ENCODE measurements around the gene SETBP1.

Gene SETBP1

DNA sequence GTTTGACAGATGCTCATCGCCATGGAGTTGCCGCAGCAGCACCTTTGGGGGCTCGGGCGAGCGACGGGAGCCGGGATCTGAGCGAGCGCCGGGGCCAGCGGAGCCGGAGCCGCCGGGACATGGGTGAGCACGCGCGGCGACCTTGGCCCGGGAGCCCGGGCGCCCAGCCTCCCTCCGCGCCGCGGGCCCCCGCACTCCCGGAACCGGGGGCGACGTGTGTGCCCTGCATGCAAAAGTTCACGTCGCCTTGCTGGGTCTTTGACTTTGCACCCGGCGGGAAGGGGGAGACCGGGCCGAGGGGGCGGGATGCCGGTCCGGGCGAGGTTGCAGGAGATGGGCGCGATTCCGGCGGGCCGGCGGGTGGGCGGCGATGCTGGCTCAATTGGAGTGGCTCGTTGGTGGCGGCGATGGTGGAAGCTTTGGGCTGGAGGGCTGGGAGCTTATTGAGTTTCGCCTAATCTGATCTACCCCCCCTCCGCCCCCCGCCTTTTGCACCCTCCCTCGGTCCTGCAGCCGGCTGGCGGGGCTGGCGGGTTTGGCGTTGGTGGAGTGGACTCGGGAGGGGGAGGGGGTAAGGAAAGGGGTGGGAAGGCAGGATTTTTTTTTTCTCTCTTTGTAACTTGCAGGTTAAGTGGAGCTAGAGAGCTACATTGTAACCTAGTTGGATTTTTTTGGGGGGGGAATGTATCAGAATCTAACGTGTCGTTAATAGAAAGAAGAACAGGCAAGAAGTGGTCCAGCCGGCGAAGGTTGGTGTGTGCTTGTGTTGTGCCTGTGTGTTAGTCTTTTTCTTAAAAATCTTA, at the start of gene SETBP1:
SETBP1 (plus strand) TSS at position 616 of the 803 bp plus-strand sequence. CDS start 20,459 bp downstream, outside the sequence.
- peak; percentile 57 for ATAC-seq
- TF ChIP-seq, protein P1, sequence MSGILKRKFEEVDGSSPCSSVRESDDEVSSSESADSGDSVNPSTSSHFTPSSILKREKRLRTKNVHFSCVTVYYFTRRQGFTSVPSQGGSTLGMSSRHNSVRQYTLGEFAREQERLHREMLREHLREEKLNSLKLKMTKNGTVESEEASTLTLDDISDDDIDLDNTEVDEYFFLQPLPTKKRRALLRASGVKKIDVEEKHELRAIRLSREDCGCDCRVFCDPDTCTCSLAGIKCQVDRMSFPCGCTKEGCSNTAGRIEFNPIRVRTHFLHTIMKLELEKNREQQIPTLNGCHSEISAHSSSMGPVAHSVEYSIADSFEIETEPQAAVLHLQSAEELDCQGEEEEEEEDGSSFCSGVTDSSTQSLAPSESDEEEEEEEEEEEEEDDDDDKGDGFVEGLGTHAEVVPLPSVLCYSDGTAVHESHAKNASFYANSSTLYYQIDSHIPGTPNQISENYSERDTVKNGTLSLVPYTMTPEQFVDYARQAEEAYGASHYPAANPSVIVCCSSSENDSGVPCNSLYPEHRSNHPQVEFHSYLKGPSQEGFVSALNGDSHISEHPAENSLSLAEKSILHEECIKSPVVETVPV (CRISPR knock-in tag; IDR thresholded peaks at IDR 0.05), result no peak
- TF ChIP-seq, protein P2, sequence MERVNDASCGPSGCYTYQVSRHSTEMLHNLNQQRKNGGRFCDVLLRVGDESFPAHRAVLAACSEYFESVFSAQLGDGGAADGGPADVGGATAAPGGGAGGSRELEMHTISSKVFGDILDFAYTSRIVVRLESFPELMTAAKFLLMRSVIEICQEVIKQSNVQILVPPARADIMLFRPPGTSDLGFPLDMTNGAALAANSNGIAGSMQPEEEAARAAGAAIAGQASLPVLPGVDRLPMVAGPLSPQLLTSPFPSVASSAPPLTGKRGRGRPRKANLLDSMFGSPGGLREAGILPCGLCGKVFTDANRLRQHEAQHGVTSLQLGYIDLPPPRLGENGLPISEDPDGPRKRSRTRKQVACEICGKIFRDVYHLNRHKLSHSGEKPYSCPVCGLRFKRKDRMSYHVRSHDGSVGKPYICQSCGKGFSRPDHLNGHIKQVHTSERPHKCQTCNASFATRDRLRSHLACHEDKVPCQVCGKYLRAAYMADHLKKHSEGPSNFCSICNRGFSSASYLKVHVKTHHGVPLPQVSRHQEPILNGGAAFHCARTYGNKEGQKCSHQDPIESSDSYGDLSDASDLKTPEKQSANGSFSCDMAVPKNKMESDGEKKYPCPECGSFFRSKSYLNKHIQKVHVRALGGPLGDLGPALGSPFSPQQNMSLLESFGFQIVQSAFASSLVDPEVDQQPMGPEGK (CRISPR knock-in tag; IDR thresholded peaks at IDR 0.05; ENCODE audit: borderline replicate concordance), result 0 out of 2 replicates have a peak, but pooled peaks have one; percentile 40

DNA sequence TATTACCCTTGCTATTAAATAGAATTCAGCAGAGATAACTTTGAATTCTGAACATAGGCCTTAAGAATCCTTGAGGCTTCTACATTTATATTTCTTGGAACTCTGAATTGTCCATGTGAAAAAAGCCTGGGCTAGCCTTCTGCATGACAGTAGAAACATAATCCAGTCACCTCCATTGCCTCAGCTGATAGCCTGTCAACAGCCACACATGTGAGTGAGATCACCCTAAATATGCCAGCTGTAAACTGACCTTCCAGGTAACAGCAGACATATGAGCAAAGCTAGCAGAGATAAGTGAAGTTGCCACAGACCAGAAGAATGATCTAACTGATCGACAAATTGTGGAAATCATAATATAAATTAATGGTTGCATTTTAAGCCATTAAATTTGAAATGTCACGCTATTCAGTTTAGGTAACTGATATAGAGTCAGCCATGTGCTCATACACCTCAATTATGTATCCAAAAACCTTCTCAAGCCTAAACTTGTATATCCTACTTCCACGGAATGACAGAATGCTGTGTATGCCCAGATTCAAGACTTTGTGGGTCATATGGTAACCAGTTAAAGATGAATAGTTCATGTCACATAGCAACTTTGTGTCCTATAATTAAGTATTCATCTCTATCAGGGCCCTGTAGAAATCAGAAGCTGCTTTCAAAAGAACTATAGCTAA, 48.1 kb upstream of the SETBP1 start:
- no peak for TF ChIP-seq TOX (CRISPR knock-in tag; IDR thresholded peaks at IDR 0.05; ENCODE audit: borderline replicate concordance)
- TF ChIP-seq ARNTL (CRISPR knock-in tag; IDR thresholded peaks at IDR 0.05; ENCODE audit: borderline replicate concordance, low read depth), result no peak
- no peak for TF ChIP-seq BACH2 (CRISPR knock-in tag; IDR thresholded peaks at IDR 0.05; ENCODE audit: borderline replicate concordance)
- no peak for TF ChIP-seq ZNF565 (CRISPR knock-in tag; conservative IDR thresholded peaks at IDR 0.05; ENCODE audit: low read depth)
- TF ChIP-seq RARB (CRISPR knock-in tag; IDR thresholded peaks at IDR 0.05), result no peak
- no peak for TF ChIP-seq ESRRG (CRISPR knock-in tag; IDR thresholded peaks at IDR 0.05)
- TF ChIP-seq, protein P2 (CRISPR knock-in tag; IDR thresholded peaks at IDR 0.05; ENCODE audit: borderline replicate concordance), result no peak
- TF ChIP-seq ZNF70 (CRISPR knock-in tag; IDR thresholded peaks at IDR 0.05), result no peak
- no peak for TF ChIP-seq PPARA (CRISPR knock-in tag; IDR thresholded peaks at IDR 0.05; ENCODE audit: borderline replicate concordance)
- TF ChIP-seq GLIS3 (CRISPR knock-in tag; IDR thresholded peaks at IDR 0.05), result no peak
- TF ChIP-seq, protein P3, sequence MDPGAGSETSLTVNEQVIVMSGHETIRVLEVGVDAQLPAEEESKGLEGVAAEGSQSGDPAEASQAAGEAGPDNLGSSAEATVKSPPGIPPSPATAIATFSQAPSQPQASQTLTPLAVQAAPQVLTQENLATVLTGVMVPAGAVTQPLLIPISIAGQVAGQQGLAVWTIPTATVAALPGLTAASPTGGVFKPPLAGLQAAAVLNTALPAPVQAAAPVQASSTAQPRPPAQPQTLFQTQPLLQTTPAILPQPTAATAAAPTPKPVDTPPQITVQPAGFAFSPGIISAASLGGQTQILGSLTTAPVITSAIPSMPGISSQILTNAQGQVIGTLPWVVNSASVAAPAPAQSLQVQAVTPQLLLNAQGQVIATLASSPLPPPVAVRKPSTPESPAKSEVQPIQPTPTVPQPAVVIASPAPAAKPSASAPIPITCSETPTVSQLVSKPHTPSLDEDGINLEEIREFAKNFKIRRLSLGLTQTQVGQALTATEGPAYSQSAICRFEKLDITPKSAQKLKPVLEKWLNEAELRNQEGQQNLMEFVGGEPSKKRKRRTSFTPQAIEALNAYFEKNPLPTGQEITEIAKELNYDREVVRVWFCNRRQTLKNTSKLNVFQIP (CRISPR knock-in tag; IDR thresholded peaks at IDR 0.05; ENCODE audit: borderline replicate concordance, low read depth), result no peak
- TF ChIP-seq ZC3H10 (CRISPR knock-in tag; IDR thresholded peaks at IDR 0.05), result no peak
- TF ChIP-seq SNAI2 (CRISPR knock-in tag; IDR thresholded peaks at IDR 0.05), result no peak
- TF ChIP-seq, protein P1 (CRISPR knock-in tag; IDR thresholded peaks at IDR 0.05), result no peak
- TF ChIP-seq ZFP3 (CRISPR knock-in tag; IDR thresholded peaks at IDR 0.05), result no peak
- no peak for TF ChIP-seq CSDC2 (CRISPR knock-in tag; IDR thresholded peaks at IDR 0.05)
- TF ChIP-seq, protein P4, sequence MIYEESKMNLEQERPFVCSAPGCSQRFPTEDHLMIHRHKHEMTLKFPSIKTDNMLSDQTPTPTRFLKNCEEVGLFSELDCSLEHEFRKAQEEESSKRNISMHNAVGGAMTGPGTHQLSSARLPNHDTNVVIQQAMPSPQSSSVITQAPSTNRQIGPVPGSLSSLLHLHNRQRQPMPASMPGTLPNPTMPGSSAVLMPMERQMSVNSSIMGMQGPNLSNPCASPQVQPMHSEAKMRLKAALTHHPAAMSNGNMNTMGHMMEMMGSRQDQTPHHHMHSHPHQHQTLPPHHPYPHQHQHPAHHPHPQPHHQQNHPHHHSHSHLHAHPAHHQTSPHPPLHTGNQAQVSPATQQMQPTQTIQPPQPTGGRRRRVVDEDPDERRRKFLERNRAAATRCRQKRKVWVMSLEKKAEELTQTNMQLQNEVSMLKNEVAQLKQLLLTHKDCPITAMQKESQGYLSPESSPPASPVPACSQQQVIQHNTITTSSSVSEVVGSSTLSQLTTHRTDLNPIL (CRISPR knock-in tag; IDR thresholded peaks at IDR 0.05; ENCODE audit: low read depth), result no peak
- ATAC-seq, result no peak

DNA sequence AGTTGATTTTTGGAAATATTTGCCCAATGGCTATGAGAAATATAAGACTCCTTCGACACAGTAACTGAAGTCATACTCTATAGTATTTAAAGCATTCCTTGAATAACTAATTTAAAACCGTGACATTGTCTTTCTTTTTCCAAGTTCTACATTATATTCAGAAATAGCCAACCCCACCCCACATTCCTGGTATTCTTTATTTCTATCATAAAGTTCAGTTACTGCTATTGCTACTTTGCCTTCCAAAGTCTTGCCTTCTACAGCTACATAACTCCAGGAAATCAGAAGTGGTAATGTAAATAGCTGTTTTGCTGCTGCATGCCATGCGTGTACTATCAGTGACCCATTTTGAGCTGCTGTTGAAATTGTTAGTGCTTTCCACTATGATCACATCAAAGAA, 45.1 kb upstream of the SETBP1 start:
- ATAC-seq, result no peak
- no peak for TF ChIP-seq CSDC2 (CRISPR knock-in tag; IDR thresholded peaks at IDR 0.05)
- no peak for TF ChIP-seq SNAI2 (CRISPR knock-in tag; IDR thresholded peaks at IDR 0.05)

All from SK-N-SH treated with all-trans-retinoic acid at 6 μM for 48 hours (cell line).